GM19193 (cell line): ENCODE measurements around the gene LPAR1.

Experiments used
- POLR2A ChIP-seq: IDR thresholded peaks from 4 replicates; pipeline ENCODE4 v1.6.1; 2011; ENCODE audit not compliant: insufficient read depth, insufficient read length; ENCODE audit errors: extremely low read depth

LPAR1 gene

GRCh38 chr9:111016426-111017045 is 21.7 kb downstream of the LPAR1 start:
- no peak for TF ChIP-seq POLR2A

- no peak for TF ChIP-seq POLR2A
Observed at GRCh38 chr9:111016016-111016415, 22.3 kb downstream of the LPAR1 start.

DNA sequence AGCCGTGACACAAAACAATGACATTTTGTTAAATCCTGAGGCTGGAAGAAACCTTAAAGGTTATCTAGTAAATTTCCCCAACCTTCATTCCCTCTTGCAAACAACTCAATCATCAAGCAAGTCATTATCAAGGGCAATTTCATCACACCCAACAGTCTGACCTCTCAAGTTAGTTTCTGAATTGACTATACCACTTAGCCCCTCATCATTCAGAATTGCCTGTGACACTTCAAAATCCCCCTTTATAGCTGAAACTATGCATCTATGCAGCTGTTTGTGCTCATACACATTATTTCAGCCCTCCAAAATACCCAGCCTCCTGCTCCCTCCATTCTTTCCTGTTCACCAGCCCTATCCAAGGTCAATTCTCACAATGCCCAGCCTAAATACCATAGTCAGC is 24.6 kb downstream of the LPAR1 start:
- TF ChIP-seq POLR2A: no peak

DNA sequence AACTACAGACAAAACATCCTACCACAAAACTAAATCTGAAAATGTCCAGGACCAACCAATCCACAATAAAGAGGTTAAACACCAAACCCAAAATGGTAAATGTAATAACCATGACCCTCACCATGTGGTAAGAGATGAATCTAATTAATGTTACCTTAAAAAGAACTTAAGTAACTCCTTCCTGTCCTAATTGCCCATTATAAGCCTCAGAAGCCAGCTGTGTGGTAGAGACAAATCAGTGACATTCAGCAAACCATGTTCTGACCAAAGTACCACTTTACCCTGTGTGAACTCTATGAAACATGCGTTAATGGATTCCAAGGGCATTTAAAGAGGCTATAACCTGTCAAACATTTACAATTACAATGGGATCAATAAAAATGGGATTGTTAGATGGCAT is 25.0 kb downstream of the LPAR1 start:
- no peak for TF ChIP-seq POLR2A

DNA sequence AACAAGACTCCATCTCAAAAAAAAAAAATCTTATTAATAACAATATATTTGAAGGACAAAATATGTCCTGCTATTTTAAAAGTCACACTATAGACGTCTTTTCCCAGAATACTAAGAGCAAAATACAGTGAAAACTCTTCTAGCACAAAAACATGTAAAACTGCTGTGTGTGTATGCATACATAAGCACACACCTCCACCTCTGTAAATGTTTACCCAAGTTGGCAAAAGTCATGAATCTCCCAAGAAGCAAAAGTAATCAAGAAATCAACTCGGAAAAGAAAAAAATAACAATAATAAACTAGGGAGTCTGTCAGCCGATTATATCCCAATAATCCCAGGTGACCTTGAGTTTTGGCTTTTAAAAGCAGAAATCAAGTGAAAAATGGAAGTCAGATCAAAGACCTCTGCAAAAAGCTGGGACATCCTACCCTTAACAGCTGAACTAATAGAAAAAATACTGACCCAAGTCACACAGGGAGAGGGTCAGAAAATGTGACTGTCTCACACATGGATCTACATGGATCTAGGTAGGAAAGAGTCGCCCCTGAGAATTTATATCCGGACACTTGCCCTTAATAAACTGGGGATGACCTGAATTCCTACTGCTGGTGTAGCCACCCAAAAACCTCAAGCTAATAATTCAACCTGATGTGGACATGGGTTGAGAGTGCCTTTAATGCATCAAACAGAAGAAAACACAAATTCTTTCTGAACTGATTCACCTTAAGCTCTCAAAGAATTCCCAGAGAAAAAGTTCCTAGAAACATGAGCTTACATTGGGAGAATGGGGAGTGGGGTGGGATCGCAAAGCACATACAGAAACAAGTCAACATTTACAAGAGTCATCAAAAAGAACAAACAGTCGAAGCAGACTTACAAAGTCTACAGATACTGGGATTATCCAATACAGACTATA is 29.9 kb downstream of the LPAR1 start:
- no peak for TF ChIP-seq POLR2A

DNA sequence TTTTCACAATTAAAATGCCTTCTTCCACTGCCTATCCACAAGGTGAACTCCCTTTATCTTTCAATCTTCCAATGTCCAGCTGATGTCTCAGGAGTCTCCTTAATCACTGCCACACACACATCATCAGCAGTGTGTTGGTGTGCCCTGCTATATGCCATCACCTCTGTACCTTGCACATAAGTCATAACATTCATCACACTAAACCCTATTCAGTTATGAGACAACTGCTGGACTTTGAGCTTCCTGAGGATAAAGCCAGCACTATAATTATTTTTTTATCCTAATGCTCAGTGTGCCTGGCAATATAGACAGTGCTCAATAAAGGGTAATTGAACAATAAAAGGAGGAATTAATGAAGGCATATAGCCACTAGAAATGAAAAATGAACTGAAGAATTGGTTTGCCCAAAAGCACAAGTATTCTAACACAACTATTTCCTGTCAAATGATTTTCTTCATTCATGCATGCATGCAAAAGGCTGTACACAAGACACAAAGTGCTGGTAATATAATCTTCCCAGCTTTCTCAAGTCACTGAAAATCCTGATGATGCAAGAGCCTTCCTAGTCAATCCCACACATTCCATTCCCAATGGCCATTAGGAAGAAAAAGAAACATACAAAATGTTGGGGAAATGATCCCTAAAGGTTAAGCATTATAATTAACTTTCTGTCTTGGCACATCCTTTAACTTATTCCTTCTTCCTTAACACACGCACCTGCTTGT is 32.4 kb downstream of the LPAR1 start:
- TF ChIP-seq POLR2A: no peak

DNA sequence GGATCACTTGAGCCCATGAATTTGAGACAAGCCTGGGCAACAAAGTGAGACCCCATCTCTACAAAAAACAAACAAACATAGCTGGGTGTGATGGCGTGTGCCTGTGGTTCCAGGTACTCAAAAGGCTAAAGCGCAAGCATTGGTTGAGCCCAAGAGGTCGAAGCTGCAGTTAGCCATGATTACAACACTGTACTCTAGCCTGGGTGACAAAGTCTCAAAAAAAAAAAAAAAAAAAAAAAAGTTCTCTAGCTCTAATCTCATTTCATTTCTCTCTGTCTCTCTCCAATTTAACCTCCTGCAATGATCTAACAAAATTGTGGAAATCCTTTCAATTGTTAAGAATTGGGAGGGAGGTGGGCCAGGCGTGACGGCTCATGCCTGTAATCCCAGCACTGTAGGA is 33.3 kb downstream of the LPAR1 start:
- no peak for TF ChIP-seq POLR2A

DNA sequence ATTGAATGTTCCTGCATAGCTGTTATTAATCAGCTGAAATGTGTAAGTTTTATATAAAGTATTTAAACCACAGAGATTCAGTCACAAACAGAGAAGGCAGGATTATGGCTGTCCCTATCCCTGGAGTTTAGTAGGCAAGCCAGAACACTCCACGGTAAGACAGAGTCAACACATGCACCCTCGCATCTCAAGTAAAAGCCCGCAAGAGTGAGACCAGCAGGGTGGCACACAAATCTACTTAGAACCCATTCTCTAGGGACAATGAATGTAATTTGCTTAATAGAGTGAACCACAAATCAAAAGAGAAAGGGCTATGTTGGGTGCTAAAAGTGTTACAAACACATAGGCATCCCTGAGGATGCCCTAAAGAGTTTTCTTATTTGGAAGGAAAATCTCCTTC is 35.1 kb downstream of the LPAR1 start:
- no peak for TF ChIP-seq POLR2A

- no peak for TF ChIP-seq POLR2A
Observed at GRCh38 chr9:111001526-111001925, 36.7 kb downstream of the LPAR1 start.

DNA sequence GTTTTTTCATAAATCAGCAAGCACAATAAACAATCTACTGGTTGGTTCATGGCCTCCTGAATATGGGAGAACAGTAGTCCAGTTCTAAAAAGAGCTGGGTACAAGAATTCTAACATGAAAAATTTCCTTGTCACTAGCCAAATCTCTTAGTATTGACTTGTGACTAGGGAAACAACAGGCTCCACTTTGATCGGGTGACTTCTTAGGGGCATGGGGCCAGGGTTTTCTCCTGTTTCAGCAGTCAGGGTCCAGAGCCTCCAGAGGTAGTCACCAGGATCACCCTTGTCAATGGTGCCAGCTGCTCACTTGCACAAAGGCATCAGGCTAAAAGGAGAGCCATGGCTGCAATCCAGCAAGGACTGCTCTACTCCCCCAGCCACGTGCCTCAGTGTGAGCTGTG is 38.1 kb downstream of the LPAR1 start:
- no peak for TF ChIP-seq POLR2A

DNA sequence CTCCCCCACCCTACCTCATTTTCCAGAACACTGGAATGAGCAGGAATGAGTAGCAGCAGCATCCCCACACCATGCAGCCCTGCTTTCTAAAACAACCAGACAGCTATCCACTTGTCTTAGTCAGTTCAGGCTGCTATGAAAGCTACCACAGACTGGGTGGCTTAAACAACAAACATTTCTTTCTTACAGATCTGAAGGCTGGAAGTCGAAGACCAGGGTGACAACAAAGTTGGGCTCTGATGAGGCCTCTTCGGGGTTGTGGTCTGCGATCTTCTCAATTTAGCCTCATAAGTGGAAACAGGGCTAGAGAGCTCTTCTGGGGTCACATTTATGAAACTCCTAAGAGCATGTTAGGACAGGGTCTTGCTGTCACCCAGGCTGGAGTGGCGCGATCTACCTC is 38.9 kb downstream of the LPAR1 start:
- TF ChIP-seq POLR2A: no peak

- no peak for TF ChIP-seq POLR2A
Observed at GRCh38 chr9:110997847-110998246, 40.4 kb downstream of the LPAR1 start.

DNA sequence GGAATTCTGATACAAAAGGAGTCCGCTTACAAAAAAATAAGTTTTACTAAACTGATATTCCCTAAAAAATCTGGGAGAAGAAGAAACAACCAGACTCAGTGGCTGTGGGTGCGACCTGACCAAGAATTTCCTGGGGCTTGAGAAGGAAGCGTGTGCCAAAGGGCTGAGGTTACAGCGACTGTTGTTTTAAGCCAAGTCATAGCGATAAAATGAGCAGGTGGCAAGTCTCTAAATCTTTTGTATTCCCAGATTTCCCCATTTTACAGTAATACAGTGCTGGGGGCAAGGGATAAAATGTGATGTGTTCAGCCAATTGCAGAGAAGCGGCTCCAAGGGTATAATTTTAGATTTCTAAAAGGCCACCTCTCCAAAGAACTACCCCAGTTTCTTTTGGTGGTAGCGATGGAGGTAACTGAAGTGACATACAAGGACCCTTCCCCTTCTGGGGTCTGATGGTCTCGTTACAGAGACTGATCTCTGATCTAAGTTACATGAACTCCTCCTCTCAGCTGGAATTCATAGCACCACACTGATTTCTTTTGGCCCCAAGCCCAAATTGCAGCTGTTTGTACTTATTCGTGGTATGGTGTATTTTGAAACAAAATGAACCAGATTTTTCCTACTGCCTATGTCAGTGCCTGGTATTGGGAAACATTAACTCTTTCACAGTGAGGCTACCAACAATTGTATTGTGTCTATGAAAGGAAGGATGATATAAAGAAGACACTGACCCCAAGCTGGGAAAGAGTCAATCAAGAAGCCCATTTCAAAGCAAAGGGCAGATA is 41.6 kb downstream of the LPAR1 start:
- TF ChIP-seq POLR2A: no peak

DNA sequence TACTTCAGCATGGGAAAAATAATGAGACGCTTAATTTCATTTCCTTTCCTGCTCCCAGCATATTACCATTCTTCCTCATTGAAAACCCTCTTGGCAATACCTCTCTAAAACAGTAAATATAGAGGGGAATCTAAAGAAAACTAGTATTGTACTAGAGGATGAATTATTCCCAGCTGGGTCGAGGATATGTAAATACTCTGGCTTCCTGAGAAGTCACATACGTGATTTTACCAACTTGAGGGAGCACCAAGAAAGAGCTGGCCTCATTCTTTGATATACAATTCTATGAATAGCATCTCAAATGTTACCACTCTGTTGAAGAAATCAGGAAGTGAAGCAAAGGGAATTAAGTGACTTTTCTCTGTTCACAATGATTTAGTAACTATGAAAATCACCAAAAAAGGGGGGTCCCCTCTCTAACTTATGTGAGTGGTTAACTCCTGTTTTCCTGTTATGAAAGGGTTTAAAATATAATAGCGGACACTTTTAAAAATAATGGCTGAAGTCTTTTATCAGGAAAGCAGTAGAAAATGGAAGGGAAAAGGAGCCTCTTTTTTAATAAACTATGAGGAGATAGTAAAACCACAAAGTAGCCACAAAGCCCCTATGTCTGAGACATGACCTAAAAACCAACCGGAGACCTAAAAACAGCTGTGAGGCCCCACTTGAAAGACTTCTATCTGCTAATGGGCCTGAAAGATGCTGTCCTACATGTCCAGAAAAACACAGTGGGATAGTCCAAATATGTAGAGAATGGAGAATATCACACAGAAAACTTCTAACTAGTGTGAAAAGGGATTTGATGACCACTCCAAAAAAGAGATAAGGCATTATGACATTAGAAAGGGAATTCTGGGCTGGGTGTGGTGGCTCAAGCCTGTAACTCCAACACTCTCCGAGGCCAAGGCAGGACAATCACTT is 42.6 kb downstream of the LPAR1 start:
- TF ChIP-seq POLR2A: no peak

DNA sequence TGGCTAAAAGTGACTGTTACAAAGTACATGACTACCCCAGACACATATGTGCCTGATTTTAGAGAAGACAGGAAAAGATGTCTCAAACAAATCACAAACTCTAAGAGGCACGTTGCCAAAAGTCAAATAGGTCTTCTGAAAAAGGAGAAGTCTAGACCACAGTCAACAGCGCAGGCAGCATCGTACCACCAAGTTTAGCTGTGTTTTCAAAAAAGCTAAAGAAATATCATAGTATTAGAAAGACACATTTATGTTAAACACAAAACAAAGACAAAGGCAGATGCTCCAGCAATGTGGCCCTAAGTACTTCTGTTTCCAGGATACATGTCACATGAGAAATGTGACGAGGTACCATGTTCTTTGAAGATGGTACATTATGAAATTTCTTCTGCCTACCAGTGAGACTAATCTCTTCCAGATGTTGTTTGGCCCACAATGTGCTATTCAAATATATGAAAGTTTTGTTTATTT is 43.5 kb downstream of the LPAR1 start:
- TF ChIP-seq POLR2A: no peak

GRCh38 chr9:110990481-110990880 is 47.8 kb downstream of the LPAR1 start:
- TF ChIP-seq POLR2A: no peak
